ENCODE data around the gene XPNPEP3. TPM values are rescaled to one million over a fixed set of nuclear protein-coding genes. Genes with fewer than 3 reads are reported as not detected.
A peak's percentile ranks its signal among the peaks of the same experiment; 100 is the strongest.

The XPNPEP3 gene
- total and polyA plus RNA-seq, 2 donors (not counting 3 experiments of a cell fraction or from before 2014, with no cell fraction given), result 12.3 to 21.2 TPM

DNA sequence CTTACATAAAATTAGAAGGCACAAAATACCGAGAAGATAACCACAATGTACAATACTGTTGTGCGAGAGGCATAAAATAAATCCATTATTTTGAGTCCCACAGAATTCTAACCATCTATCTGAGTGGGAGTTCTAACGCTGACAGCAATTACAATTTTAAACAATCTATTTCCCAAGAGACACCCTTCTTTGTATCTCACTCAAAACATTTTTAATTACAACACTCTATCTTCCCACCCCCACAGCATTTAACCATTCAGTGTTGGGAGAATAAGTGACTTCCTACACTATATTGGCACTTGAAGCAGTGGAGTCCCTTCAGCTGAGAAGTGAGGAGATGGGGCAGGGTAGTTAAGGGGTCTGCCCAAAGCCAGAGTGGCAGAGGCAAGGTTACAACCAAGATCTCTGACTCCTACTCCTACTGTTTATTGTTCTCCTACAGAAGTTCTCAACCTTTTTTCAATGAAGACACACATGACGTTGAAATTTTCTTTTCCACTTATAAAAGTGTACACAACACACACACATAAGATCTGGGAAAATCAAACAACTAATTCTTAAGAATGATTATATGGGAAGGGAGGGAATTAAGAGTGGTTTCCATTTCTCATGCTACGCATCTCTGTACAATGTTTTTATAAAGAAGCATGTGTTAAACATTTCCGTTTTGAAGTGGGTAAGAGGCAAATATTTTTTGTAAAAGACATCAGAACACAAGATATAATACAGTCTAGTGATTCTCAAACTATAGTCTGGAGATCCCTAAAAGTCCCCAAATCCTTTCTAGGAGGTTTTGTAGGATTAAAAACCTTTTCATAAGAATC lies 48.7 kb upstream of the XPNPEP3 start:
- BruUV-seq (replicated peaks), result no TSS peak
- ChIA-PET POLR2A (no interaction called here), CTCF (interaction anchor here (1.1 to 1.4 kb wide), 3 partner anchors 10 to 14 kb away, joined by 3 to 4 read pairs (median 3); partner anchors contain the start of gene SLC25A17)
- Histone ChIP-seq H3K27me3 (ENCODE audit: control insufficient read depth in 2 of 2, insufficient read depth in 2 of 2, low read length in 2 of 2) (no peaks in the 10 kb centered on the region), H3K9me1 (replicated peaks; ENCODE audit: control insufficient read depth, extremely low read depth, insufficient read depth, low read length) (no peaks in the 10 kb centered on the region), H3K36me3 (ENCODE audit: control insufficient read depth in 2 of 2, extremely low read depth in 1 of 2, insufficient read depth in 2 of 2, low read length in 2 of 2) (no peaks in the 10 kb centered on the region), H3K9me3 (replicated peaks; ENCODE audit: control insufficient read depth, insufficient read depth, low read length) (no peaks in the 10 kb centered on the region), H3K27ac (ENCODE audit: insufficient read depth, low read depth, low read length) (no peak overlapping the region), H3K4me2 (ENCODE audit: insufficient read depth, low read length) (peak overlapping the region; percentile 62), H3K79me2 (ENCODE audit: control insufficient read depth, insufficient read depth, low read length) (peaks cover 42% of the 10 kb centered on the region), H3K4me1 (ENCODE audit: control insufficient read depth, extremely low read depth, insufficient read depth, low read length) (peaks cover 16% of the 10 kb centered on the region), H3K4me3 (replicated peaks in 1 of 3; ENCODE audit: insufficient read depth in 1 of 3, low read depth in 1 of 3, low read length in 3 of 3) (no peak overlapping the region), H4K20me1 (replicated peaks; ENCODE audit: control insufficient read depth, extremely low read depth, insufficient read depth, low read length) (no peaks in the 10 kb centered on the region), H3K9ac (replicated peaks; ENCODE audit: extremely low read depth, insufficient read depth, low read length) (no peak overlapping the region), H2AFZ (ENCODE audit: low read depth, low read length) (no peak overlapping the region)
- FAIRE-seq (no peak), DNase-seq (ENCODE audit: low read depth, low spot score) (peak; percentile 45)
- intact Hi-C loops (cut with micrococcal nuclease) (no loop called here), dilution Hi-C loops (cut with MboI; ENCODE audit: extremely low pct_ligation_motif_present, low sequenced_read_pairs) (no loop called here)
- no peak for TF ChIP-seq POLR2A (IDR thresholded peaks at IDR 0.05; ENCODE audit: low read depth, low read length)
- TF ChIP-seq, protein P1, sequence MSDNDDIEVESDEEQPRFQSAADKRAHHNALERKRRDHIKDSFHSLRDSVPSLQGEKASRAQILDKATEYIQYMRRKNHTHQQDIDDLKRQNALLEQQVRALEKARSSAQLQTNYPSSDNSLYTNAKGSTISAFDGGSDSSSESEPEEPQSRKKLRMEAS (IDR thresholded peaks at IDR 0.05; ENCODE audit: insufficient read depth, insufficient read length), result no peak
- no peak for TF ChIP-seq GATA2 (IDR thresholded peaks at IDR 0.05; ENCODE audit: insufficient read depth, insufficient read length, low read depth, low read length)
- TF ChIP-seq MYC (IDR thresholded peaks at IDR 0.05; ENCODE audit: low read depth, low read length), result no peak
- TF ChIP-seq EZH2 (IDR thresholded peaks at IDR 0.05; ENCODE audit: borderline replicate concordance, low read depth, low read length, severe bottlenecking), result no peak
- TF ChIP-seq FOS (IDR thresholded peaks at IDR 0.05; ENCODE audit: borderline replicate concordance, insufficient read depth, low read length), result no peak
- no peak for TF ChIP-seq POLR2AphosphoS5 (IDR thresholded peaks at IDR 0.05; ENCODE audit: insufficient read depth, low read depth, low read length)
- TF ChIP-seq CTCF (IDR thresholded peaks at IDR 0.05; ENCODE audit: extremely low read depth in 1 of 2, insufficient read depth in 1 of 2, low read depth in 1 of 2, low read length in 2 of 2), result no peak
- no peak for TF ChIP-seq JUN (IDR thresholded peaks at IDR 0.05; ENCODE audit: borderline replicate concordance, insufficient read depth, insufficient read length, low read depth)
